KOPT-K1 (cell line): ENCODE measurements around the gene ZFP91.
"Not testable (repeated sequence)": the region's sequence is repeated elsewhere in the genome, so short reads cannot be mapped to it uniquely, and the experiment has no call there.

Experiments
- H3K27ac ChIP-seq: fragments of 200-600 bp; sonication (generic); 2 replicates; pipeline ENCODE4 v1.5.1; 2016; ENCODE audit warnings: antibody characterized with exemption, mild to moderate bottlenecking, low read depth, low read length; ENCODE audit not compliant: poor library complexity, severe bottlenecking
- H3K36me3 ChIP-seq: fragments of 200-600 bp; sonication (generic); 2 replicates; pipeline ENCODE4 v1.5.1; 2017; ENCODE audit warnings: antibody characterized with exemption, mild to moderate bottlenecking, low read length, moderate library complexity; ENCODE audit not compliant: insufficient read depth
- H3K9me3 ChIP-seq: fragments of 200-600 bp; sonication (generic); 2 replicates; pipeline ENCODE4 v1.5.1; 2017; ENCODE audit warnings: antibody characterized with exemption, low read length, mild to moderate bottlenecking; ENCODE audit not compliant: insufficient read depth, poor library complexity, severe bottlenecking

Gene ZFP91, protein sequence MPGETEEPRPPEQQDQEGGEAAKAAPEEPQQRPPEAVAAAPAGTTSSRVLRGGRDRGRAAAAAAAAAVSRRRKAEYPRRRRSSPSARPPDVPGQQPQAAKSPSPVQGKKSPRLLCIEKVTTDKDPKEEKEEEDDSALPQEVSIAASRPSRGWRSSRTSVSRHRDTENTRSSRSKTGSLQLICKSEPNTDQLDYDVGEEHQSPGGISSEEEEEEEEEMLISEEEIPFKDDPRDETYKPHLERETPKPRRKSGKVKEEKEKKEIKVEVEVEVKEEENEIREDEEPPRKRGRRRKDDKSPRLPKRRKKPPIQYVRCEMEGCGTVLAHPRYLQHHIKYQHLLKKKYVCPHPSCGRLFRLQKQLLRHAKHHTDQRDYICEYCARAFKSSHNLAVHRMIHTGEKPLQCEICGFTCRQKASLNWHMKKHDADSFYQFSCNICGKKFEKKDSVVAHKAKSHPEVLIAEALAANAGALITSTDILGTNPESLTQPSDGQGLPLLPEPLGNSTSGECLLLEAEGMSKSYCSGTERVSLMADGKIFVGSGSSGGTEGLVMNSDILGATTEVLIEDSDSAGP

GRCh38 chr11:58578635-58579191 lies at the start of gene ZFP91:
ZFP91 (plus strand) TSS chr11:58579063; CDS start chr11:58579282, 219 bp downstream.
- H3K36me3 ChIP-seq = peaks cover 11% of the 10 kb centered on the region; the same call in 1 of the 2 replicates
- peak within 1 kb of the TSS; percentile 99 for H3K27ac ChIP-seq
- no peaks in the 10 kb centered on the region for H3K9me3 ChIP-seq

- Histone ChIP-seq H3K27ac (no peak overlapping the region), H3K36me3 (peaks cover 69% of the 10 kb centered on the region), H3K9me3 (no peaks in the 10 kb centered on the region)
These were observed 48.6 kb upstream of the ZFP91 start for GRCh38 chr11:58530236-58530635.

- Histone ChIP-seq H3K27ac (no peak overlapping the region), H3K9me3 (no peaks in the 10 kb centered on the region), H3K36me3 (peaks cover 60% of the 10 kb centered on the region)
These were observed 47.0 kb upstream of the ZFP91 start for GRCh38 chr11:58531865-58532341.

DNA sequence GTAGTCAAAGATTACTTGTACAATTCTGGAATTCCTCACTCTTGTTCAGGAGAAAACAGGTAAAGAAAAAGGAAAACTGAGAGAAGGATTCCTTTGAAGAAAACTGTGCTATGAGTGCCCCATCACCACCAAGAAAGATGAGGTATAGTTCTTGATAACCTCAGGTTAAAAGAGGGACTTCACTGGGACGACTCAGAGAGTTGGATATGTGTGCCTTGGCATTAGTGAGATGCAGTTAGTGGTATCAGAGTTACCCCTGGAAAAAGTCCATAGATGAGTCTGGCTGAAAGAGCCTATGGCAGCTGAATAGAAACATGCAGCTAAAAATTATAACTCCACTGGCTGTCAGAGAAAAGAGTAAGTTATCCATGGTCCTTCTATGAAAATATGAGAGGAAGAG lies 32.0 kb upstream of the ZFP91 start:
- Histone ChIP-seq H3K27ac (no peak overlapping the region), H3K9me3 (no peaks in the 10 kb centered on the region), H3K36me3 (peaks cover 93% of the 10 kb centered on the region)

- Histone ChIP-seq H3K27ac (no peak overlapping the region), H3K36me3 (peaks cover 100% of the 10 kb centered on the region), H3K9me3 (no peaks in the 10 kb centered on the region)
These were observed 29.2 kb upstream of the ZFP91 start for GRCh38 chr11:58549644-58550043.

- Histone ChIP-seq H3K36me3 (peaks cover 47% of the 10 kb centered on the region), H3K9me3 (no peaks in the 10 kb centered on the region), H3K27ac (no peak overlapping the region)
These were observed 18.0 kb upstream of the ZFP91 start for GRCh38 chr11:58560842-58561241.

DNA sequence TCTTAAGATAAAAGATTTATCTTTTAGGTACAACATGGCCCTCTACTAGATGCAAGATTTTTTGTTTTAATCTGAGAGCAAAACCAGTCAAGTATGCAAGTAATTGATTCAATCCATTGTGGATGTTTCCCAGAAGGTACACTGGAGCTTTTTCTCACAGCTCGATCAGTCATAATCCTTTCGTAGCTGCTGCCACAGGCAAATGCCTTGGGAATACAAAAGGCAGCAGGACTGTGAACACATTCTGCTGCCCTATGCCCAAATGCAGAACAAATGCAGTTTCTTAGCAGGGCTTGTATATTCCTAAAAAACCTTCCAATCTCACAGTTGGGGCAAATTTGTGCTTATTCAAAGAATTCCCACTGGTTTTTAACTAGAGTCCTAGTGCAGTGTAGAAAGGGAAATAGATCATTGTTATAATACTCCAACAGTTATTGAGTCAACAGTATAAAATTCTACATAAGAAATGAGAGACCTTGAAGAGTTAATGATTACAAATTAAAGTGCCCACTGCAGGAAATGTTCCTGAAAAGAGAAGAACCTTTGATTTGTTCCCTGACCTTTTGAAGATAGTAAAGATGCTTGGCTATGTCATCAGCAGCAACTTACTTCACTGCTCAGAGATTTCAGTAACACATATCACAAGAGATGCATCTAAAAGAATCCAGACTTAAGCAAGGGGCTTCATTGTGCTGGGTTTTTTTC lies 17.3 kb upstream of the ZFP91 start:
- Histone ChIP-seq H3K36me3 (peaks cover 51% of the 10 kb centered on the region), H3K9me3 (no peaks in the 10 kb centered on the region), H3K27ac (no peak overlapping the region)

DNA sequence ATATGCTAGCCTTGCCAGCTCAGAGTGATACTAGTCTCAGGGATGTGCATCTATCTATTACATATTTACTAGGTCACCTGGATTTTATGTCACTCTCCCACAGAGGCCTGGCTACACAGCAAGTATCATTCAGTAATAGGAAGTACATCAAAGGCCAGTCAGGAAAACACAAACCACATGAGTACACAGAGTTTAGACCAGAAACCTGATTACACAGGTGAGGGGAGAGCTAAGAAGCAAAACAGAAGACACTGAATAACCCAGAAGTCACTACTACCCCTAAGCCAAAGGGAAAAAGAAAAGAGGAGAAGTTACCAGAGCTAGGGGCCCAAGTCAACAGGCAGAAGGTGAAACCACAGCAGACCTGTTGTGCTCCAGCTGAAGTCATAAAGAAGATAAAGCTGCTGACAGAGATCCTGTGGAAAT lies 16.5 kb upstream of the ZFP91 start:
- H3K36me3 ChIP-seq = peaks cover 54% of the 10 kb centered on the region
- H3K9me3 ChIP-seq = no peaks in the 10 kb centered on the region
- H3K27ac ChIP-seq = peak overlapping the region; percentile 26

DNA sequence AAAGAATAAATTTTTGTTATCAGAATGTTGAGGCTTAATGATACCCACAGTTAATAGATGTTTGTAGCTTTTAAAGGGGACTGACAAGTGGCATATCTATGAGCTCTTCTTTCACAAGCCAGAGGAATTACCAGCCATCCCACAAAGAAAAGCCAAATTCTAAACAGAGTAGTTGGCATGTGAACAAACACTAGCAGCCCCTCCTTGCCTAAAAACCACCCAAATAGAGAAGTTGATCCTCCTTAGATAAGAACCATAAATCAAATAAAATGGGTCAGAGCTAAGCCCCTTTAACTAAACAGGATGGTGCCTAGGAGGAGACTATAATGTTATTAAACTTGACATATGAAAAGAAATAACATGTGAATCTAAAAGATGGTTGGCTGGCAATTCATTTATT lies 14.6 kb upstream of the ZFP91 start:
- no peak overlapping the region for H3K27ac ChIP-seq
- peaks cover 60% of the 10 kb centered on the region for H3K36me3 ChIP-seq
- H3K9me3 ChIP-seq = no peaks in the 10 kb centered on the region

GRCh38 chr11:58567889-58568512 lies 10.9 kb upstream of the ZFP91 start:
- peaks cover 55% of the 10 kb centered on the region for H3K36me3 ChIP-seq

GRCh38 chr11:58572906-58573305 lies 6.0 kb upstream of the ZFP91 start:
- peak overlapping the region; percentile 99 for H3K27ac ChIP-seq
- not testable (repeated sequence) for H3K9me3 ChIP-seq
- peaks cover 29% of the 10 kb centered on the region for H3K36me3 ChIP-seq

More at GRCh38 chr11:58567889-58568512, 10.9 kb upstream of the ZFP91 start:
- Histone ChIP-seq H3K27ac (no peak overlapping the region), H3K9me3 (no peaks in the 10 kb centered on the region)

DNA sequence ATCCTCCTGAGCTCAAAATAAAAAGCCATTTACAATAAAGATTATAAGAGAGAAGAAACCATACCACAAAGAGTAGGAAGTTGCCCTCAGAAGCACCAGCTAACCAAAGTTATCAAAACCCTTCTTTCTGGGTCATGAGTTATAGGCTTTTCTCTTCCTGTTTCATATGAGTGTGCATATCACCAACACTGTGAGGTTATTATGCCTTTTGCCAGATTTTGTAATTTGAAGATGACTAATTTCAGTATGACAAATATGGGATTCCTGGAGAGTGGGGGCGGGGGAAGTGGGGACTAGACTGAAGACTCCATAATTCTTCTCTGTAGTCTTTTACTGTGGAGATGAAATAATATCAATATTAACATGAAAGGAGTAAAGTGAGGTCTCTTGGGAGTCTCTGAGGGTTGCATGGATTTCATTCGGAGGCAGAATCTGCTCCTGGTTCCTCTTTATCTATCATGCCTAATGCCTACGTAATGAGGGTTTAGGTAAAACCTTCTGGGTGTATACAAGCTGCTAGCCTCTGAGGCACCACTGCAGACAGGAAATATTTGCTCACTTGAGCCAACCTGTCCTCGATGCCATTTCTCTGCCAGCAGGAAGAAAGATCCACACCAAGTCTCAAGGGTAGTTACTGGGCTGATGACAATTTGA lies 5.3 kb upstream of the ZFP91 start:
- Histone ChIP-seq H3K36me3 (peaks cover 24% of the 10 kb centered on the region), H3K9me3 (no peaks in the 10 kb centered on the region), H3K27ac (peak overlapping the region; percentile 99)

DNA sequence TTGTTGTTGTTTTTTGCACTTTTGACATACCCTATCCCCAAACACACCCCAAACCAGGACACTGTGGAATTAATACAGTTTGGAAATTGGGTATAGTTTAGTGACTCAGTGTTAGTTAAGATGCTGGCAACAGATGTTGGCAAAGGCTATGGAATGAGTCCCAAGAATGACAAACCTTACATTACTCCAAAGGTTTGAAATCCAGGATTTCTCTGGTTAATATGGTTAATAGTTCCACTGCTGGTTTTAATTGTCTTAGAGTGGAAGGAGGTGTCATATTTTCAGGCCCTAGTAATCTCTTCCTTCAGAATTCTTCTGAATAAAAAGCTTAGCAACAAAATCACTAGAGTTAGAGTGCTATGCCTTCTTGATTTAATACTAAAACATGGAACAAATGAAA lies 4.0 kb upstream of the ZFP91 start:
- no peaks in the 10 kb centered on the region for H3K9me3 ChIP-seq
- peak overlapping the region; percentile 99 for H3K27ac ChIP-seq
- peaks cover 11% of the 10 kb centered on the region for H3K36me3 ChIP-seq

GRCh38 chr11:58575377-58576020 lies 3.4 kb upstream of the ZFP91 start, which contains the start of gene LPXN:
LPXN (minus strand) TSS chr11:58575856; CDS start chr11:58575772, 84 bp downstream.
- Histone ChIP-seq H3K9me3 (no peaks in the 10 kb centered on the region), H3K27ac (peak within 1 kb of the TSS; percentile 99), H3K36me3 (peaks cover 7% of the 10 kb centered on the region)
